HCT116 (cell line): Measurements from ENCODE around the gene BSX. TPM values are rescaled to one million over a fixed set of nuclear protein-coding genes. Genes with fewer than 3 reads are reported as not detected.

Source experiments
- ATAC-seq: fragments of 200-7000 bp; cut with Tn5 transposase; 2 replicates; pipeline ENCODE4 v1.9.1; 2020; ENCODE audit warnings: mild to moderate bottlenecking, moderate library complexity
- BruUV-seq: library from RNA; stranded (reverse); fragments of 400-500 nt; replicated peaks from 2 replicates; lab custom pipeline; 2021; lab: Mats Ljungman, UMichigan
- CTCF ChIA-PET: fragments of 300-600 bp; sonication (Branson Sonifier 250); formaldehyde crosslinking; loops from one replicate; lab custom pipeline; 2021; ENCODE audit warnings: antibody characterized with exemption; lab: Charles Lee
- POLR2A ChIA-PET: fragments of 300-600, 350-600 bp; sonication (Branson Sonifier 250); formaldehyde crosslinking; loops from one replicate; lab custom pipeline; 2021; ENCODE audit warnings: antibody characterized with exemption; lab: Charles Lee
- RAD21 ChIA-PET, 2 experiments: fragments of 300-600 bp; sonication (Branson Sonifier 250); formaldehyde crosslinking; loops; one replicate each; lab custom pipeline; 2023; ENCODE audit warnings: low total read pairs in 2 of 2; ENCODE audit not compliant: uncharacterized antibody in 2 of 2, unreplicated experiment in 2 of 2, low non-redundant PET in 1 of 2; lab: Charles Lee
- DNase-seq: peaks from one replicate; pipeline ENCODE4 v3.0.0-alpha.2; 2010; ENCODE audit warnings: low read depth, low spot score
- H2AFZ ChIP-seq: fragments of 200-600 bp; shearing (Covaris generic), sonication (generic); 2 replicates; pipeline ENCODE4 v1.6.1; 2017; ENCODE audit warnings: low read depth, mixed run types, mixed read lengths, antibody characterized with exemption, low read length; ENCODE audit not compliant: poor library complexity, severe bottlenecking
- H3K27ac ChIP-seq: 2 replicates; pipeline ENCODE4 v1.5.1; 2012; ENCODE audit warnings: low read depth, low read length
- H3K27me3 ChIP-seq: fragments of 200-600 bp; sonication (generic); 2 replicates; pipeline ENCODE4 v1.6.1; 2016; ENCODE audit warnings: mixed run types, low read length, mixed read lengths; ENCODE audit not compliant: insufficient read depth
- H3K36me3 ChIP-seq, 2 experiments: fragments of 200-500 bp in 1 of 2; fragments of 200-600 bp in 1 of 2; sonication (Bioruptor generic) in 1 of 2; sonication (generic) in 1 of 2; 2 replicates each; pipeline versions ENCODE4 v1.5.1 to v1.6.1; 2014 to 2016; ENCODE audit warnings: low read length in 2 of 2, inconsistent platforms in 1 of 2, mixed read lengths in 1 of 2, mixed run types in 1 of 2; ENCODE audit not compliant: insufficient read depth in 2 of 2, control insufficient read depth in 1 of 2
- H3K4me1 ChIP-seq, 2 experiments: fragments of 200-600 bp in 1 of 2; sonication (generic) in 1 of 2; 2 replicates each; pipeline versions ENCODE4 v1.5.1 to v1.6.1; 2012 to 2017; ENCODE audit warnings: low read length in 2 of 2, inconsistent platforms in 1 of 2, mild to moderate bottlenecking in 1 of 2, mixed read lengths in 1 of 2, mixed run types in 1 of 2, moderate library complexity in 1 of 2; ENCODE audit not compliant: insufficient read depth in 2 of 2, control insufficient read depth in 1 of 2
- H3K4me2 ChIP-seq: fragments of 200-600 bp; sonication (generic); 2 replicates; pipeline ENCODE4 v1.6.1; 2017; ENCODE audit warnings: mixed run types, low read length, mixed read lengths
- H3K4me3 ChIP-seq, 2 experiments: fragments of 200-600 bp in 1 of 2; sonication (generic) in 1 of 2; replicated peaks in 1 of 2; 2 replicates each; pipeline ENCODE4 v1.5.1; 2011 to 2016; ENCODE audit warnings: low read length in 2 of 2, control low read depth in 1 of 2, low read depth in 1 of 2, mild to moderate bottlenecking in 1 of 2, mixed read lengths in 1 of 2, mixed run types in 1 of 2
- H3K79me2 ChIP-seq: fragments of 200-600 bp; sonication (generic); 2 replicates; pipeline ENCODE4 v1.6.1; 2017; ENCODE audit warnings: mild to moderate bottlenecking, mixed run types, low read length, moderate library complexity, mixed read lengths; ENCODE audit not compliant: insufficient read depth
- H3K9ac ChIP-seq: fragments of 200-600 bp; sonication (generic); 2 replicates; pipeline ENCODE4 v1.6.1; 2016; ENCODE audit warnings: low read length, mixed read lengths
- H3K9me2 ChIP-seq: fragments of 200-600 bp; sonication (generic), shearing (Covaris generic); 2 replicates; pipeline ENCODE4 v1.6.1; 2017; ENCODE audit warnings: mixed run types, mild to moderate bottlenecking, moderate library complexity; ENCODE audit not compliant: insufficient read depth
- H3K9me3 ChIP-seq, 2 experiments: fragments of 200-500 bp in 1 of 2; fragments of 200-600 bp in 1 of 2; sonication (Bioruptor generic) in 1 of 2; sonication (generic) in 1 of 2; 2 replicates each; pipeline ENCODE4 v1.6.1; 2014 to 2017; ENCODE audit warnings: low read length in 2 of 2, mixed read lengths in 2 of 2, inconsistent platforms in 1 of 2, low read depth in 1 of 2, mild to moderate bottlenecking in 1 of 2, mixed run types in 1 of 2, moderate library complexity in 1 of 2; ENCODE audit not compliant: control insufficient read depth in 1 of 2, insufficient read depth in 1 of 2
- H4K20me1 ChIP-seq: fragments of 200-600 bp; sonication (generic), shearing (Covaris generic); 2 replicates; pipeline ENCODE4 v1.6.1; 2017; ENCODE audit warnings: mixed run types, mild to moderate bottlenecking, moderate library complexity; ENCODE audit not compliant: insufficient read depth
- EGR1 ChIP-seq: IDR thresholded peaks from 2 replicates; pipeline ENCODE4 v1.6.1; 2012; ENCODE audit warnings: low read depth
- EZH2phosphoT487 ChIP-seq: fragments of 200-600 bp; IDR thresholded peaks from 2 replicates; pipeline ENCODE4 v1.6.1; 2018; ENCODE audit warnings: antibody characterized with exemption, borderline replicate concordance
- FOSL1 ChIP-seq: IDR thresholded peaks from 2 replicates; pipeline ENCODE4 v1.6.1; 2012; ENCODE audit warnings: low read depth
- POLR2A ChIP-seq: IDR thresholded peaks from 2 replicates; pipeline ENCODE4 v1.7.0; 2011; ENCODE audit warnings: borderline replicate concordance; ENCODE audit not compliant: insufficient read depth, insufficient read length; ENCODE audit errors: extremely low read depth
- SIN3A ChIP-seq: IDR thresholded peaks from 2 replicates; pipeline ENCODE4 v1.6.1; 2012; ENCODE audit warnings: low read depth
- intact Hi-C: fragments of 100-400 bp; cut with micrococcal nuclease; formaldehyde crosslinking; loops from 2 replicates; pipeline ENCODE4 v1.10.0; 2022
- total RNA-seq: library from RNA; stranded (reverse); gene quantifications from one replicate; pipeline ENCODE4 v1.2.1, GENCODE V29; 2021; ENCODE audit not compliant: unreplicated experiment
- TF ChIP-seq, protein P1 (sequence below): IDR thresholded peaks from 2 replicates; pipeline ENCODE4 v1.6.1; 2012; ENCODE audit warnings: low read depth
- TF ChIP-seq, protein P2 (sequence below): IDR thresholded peaks from 2 replicates; pipeline ENCODE4 v1.6.1; 2011; ENCODE audit warnings: mild to moderate bottlenecking, low read length, moderate library complexity; ENCODE audit not compliant: insufficient replicate concordance; ENCODE audit errors: extremely low read depth
- TF ChIP-seq, protein P3 (sequence below), 3 experiments: fragments of 200-600 bp in 1 of 3; sonication (generic) in 1 of 3; IDR thresholded peaks in 2 of 3; conservative IDR thresholded peaks in 1 of 3; 2 replicates each; pipeline ENCODE4 v1.5.1; 2012 to 2017; ENCODE audit warnings: low read depth in 2 of 3, low read length in 2 of 3, antibody characterized with exemption in 1 of 3, borderline replicate concordance in 1 of 3, control low read depth in 1 of 3, mild to moderate bottlenecking in 1 of 3, mixed read lengths in 1 of 3, mixed run types in 1 of 3, moderate library complexity in 1 of 3; ENCODE audit not compliant: insufficient read depth in 1 of 3

BSX gene
- total RNA-seq, 1 experiment from 2014 or later: not detected

DNA sequence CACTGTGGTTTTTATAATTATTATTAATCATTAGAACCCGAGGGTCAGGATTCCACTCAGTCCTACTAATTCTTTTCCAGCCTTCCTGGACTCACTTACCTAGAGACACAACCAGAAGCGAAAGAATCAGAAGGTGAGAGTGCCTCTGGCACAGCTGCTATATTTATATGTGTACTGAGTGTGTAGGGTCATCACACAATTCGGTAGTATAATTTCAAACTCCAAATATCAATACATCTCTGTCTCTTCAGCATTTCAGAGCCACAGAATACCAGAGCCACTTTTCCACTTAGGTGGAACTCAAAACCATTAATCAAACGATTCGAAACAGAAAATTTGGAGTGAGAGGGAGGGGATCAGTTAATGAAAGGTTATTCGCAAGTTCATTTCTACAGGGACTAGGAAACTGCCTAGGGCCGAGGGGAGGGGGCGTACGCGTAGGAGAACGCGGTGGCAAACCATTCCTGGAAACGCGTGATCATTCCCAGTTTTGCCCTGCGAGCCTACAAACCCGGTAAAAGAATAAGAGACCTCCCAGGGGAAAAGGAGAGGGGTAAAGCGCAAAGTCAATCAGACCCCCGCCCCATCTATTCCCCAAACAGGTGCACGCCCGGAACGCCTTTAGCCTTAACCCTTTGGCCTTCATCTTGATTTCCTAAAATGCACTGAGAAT, 5.4 kb downstream of the BSX start:
- H3K27me3 ChIP-seq: peaks cover 74% of the 10 kb centered on the region
- H3K4me2 ChIP-seq: no peak overlapping the region
- H2AFZ ChIP-seq: no peak overlapping the region
- ChIA-PET RAD21 (no interaction called here), CTCF (no interaction called here), POLR2A (no interaction called here)
- DNase-seq (no peak), ATAC-seq (no peak)
- H3K36me3 ChIP-seq: no peaks in the 10 kb centered on the region
- TF ChIP-seq, protein P1, sequence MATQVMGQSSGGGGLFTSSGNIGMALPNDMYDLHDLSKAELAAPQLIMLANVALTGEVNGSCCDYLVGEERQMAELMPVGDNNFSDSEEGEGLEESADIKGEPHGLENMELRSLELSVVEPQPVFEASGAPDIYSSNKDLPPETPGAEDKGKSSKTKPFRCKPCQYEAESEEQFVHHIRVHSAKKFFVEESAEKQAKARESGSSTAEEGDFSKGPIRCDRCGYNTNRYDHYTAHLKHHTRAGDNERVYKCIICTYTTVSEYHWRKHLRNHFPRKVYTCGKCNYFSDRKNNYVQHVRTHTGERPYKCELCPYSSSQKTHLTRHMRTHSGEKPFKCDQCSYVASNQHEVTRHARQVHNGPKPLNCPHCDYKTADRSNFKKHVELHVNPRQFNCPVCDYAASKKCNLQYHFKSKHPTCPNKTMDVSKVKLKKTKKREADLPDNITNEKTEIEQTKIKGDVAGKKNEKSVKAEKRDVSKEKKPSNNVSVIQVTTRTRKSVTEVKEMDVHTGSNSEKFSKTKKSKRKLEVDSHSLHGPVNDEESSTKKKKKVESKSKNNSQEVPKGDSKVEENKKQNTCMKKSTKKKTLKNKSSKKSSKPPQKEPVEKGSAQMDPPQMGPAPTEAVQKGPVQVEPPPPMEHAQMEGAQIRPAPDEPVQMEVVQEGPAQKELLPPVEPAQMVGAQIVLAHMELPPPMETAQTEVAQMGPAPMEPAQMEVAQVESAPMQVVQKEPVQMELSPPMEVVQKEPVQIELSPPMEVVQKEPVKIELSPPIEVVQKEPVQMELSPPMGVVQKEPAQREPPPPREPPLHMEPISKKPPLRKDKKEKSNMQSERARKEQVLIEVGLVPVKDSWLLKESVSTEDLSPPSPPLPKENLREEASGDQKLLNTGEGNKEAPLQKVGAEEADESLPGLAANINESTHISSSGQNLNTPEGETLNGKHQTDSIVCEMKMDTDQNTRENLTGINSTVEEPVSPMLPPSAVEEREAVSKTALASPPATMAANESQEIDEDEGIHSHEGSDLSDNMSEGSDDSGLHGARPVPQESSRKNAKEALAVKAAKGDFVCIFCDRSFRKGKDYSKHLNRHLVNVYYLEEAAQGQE: no peak
- no peak for TF ChIP-seq EZH2phosphoT487
- TF ChIP-seq, protein P2, sequence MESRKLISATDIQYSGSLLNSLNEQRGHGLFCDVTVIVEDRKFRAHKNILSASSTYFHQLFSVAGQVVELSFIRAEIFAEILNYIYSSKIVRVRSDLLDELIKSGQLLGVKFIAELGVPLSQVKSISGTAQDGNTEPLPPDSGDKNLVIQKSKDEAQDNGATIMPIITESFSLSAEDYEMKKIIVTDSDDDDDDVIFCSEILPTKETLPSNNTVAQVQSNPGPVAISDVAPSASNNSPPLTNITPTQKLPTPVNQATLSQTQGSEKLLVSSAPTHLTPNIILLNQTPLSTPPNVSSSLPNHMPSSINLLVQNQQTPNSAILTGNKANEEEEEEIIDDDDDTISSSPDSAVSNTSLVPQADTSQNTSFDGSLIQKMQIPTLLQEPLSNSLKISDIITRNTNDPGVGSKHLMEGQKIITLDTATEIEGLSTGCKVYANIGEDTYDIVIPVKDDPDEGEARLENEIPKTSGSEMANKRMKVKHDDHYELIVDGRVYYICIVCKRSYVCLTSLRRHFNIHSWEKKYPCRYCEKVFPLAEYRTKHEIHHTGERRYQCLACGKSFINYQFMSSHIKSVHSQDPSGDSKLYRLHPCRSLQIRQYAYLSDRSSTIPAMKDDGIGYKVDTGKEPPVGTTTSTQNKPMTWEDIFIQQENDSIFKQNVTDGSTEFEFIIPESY: no peak
- no peak for TF ChIP-seq SIN3A
- no peak for TF ChIP-seq EGR1
- no peak for TF ChIP-seq POLR2A
- TF ChIP-seq, protein P3, sequence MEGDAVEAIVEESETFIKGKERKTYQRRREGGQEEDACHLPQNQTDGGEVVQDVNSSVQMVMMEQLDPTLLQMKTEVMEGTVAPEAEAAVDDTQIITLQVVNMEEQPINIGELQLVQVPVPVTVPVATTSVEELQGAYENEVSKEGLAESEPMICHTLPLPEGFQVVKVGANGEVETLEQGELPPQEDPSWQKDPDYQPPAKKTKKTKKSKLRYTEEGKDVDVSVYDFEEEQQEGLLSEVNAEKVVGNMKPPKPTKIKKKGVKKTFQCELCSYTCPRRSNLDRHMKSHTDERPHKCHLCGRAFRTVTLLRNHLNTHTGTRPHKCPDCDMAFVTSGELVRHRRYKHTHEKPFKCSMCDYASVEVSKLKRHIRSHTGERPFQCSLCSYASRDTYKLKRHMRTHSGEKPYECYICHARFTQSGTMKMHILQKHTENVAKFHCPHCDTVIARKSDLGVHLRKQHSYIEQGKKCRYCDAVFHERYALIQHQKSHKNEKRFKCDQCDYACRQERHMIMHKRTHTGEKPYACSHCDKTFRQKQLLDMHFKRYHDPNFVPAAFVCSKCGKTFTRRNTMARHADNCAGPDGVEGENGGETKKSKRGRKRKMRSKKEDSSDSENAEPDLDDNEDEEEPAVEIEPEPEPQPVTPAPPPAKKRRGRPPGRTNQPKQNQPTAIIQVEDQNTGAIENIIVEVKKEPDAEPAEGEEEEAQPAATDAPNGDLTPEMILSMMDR (IDR thresholded peaks at IDR 0.05 in 2 of 3, conservative IDR thresholded peaks at IDR 0.05 in 1 of 3; ENCODE audit: borderline replicate concordance in 1 of 3, insufficient read depth in 1 of 3, low read depth in 2 of 3, low read length in 2 of 3): no peak
- no peak for TF ChIP-seq FOSL1
- intact Hi-C loops: no loop called here
- H3K4me1 ChIP-seq: no peaks in the 10 kb centered on the region
- H3K9me3 ChIP-seq: no peaks in the 10 kb centered on the region
- H3K4me3 ChIP-seq: no peak overlapping the region
- no TSS peak for BruUV-seq
- no peaks in the 10 kb centered on the region for H3K79me2 ChIP-seq
- H4K20me1 ChIP-seq: no peaks in the 10 kb centered on the region
- H3K27ac ChIP-seq: no peak overlapping the region
- H3K9ac ChIP-seq: no peak overlapping the region
- no peaks in the 10 kb centered on the region for H3K9me2 ChIP-seq
